NCI-H748 treated with DMSO at 0.1 percent for 48 hours (cell line): ENCODE results near the gene NUB1.

Experiments used
- DNase-seq: peaks from one replicate; lab custom pipeline; 2025; lab: John Stamatoyannopoulos, UW

NUB1 gene

DNA sequence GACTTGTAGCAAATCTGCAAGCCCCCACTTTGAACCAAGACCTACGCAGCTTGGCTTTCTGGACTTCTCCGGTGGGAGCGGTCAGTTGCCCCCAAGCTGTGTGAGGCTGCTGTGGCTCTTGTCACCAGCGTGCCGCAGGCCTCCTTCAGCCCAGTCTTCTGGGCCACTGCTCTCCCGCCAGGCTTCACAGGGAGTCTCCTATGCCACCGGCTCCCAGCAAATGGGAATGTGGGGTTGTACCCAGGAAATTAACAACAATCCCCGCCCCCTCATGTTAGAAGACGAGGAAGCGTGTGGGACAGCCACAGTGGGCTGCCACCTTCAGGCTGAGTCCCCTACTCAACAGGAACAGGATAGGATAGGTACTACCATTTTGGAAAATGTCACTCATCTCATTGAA is 64.0 kb downstream of the NUB1 start:
- DNase-seq, result no peak

DNA sequence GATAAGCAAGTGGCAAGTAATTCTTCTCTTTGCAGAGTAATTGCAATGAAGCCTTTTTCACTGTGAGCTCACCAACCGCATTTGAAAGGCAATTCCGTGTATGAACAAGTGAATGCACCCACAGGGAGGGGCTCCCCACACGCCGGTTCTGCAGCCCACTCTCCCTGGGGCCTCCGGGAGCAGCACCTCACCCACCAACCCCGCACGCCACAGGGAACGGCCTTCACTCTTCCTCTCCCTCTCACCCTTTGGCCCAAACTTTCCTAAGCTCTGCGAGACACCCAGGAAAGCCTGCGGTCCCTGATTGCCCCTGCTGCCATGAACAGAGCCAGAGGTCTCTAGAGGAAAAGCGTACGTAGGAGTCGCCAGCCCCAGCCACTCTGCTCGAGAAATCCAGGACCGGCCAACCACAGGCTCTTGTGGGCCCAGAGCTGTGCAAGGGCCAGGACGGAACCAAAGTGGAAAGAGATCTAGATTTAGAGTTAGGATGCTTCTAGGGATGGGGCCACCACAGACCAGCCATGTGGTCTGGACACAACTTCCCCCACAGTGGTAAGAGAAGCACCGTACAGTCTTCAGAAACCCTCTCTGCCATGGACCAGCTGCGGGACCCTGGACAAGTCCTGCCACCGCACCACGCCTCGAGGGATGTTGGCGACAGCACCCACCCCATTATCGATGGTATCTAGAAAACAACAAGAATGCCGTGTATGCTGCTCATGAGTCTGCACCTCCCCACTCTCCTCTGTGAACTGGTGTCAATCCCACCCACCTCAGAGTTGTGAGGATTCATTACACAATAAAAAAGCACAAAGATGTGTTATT is 64.7 kb downstream of the NUB1 start:
- no peak for DNase-seq

DNA sequence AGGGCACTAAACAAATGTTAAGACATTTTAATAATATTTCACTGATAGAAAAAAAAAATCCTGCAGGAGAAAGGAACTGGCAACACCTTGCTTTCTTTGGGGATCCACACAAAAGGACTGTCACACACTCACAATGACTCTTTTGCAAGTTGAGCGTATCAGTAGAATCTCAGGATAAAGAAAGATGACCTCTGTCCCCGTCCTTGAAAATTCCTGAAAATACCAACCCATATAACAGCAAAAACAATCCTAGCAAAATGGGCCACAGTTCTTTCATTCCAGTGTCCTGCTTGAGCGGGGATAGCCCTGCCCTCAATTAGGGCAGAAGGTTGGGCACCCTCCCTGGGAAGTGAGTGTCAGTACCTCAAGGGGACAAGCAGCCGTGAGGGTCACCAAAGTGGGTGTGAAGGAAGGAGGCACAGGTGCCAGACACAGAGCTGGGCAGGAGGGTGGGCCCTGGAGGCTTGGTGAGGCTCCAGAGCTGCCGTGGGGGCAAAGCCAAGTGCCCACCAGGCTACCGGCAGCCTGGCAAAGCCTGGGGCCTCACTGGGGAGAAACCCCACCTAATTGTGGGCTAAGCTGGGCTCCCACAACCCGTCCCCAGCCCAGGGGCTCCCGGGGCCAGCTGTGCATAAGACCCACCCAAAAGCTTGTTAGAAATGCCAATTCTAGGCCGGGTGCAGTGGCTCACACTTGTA is 65.4 kb downstream of the NUB1 start:
- no peak for DNase-seq

DNA sequence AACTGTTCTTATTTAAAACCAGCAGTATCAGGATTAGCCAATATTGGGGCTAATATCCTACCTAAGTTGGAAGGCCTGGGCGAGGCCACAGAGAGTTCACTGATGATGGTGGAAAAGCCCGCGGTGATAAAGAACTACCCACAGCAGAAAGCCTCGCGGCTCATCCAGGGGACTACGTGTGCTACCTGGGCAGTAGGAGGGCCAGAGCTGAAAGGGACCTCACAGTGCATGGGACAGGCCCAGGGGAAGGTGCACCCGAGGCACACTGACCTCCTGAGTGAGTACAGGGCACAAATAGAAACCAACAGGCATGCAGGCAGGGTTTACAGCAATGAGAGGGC is 66.9 kb downstream of the NUB1 start:
- DNase-seq, result no peak

DNA sequence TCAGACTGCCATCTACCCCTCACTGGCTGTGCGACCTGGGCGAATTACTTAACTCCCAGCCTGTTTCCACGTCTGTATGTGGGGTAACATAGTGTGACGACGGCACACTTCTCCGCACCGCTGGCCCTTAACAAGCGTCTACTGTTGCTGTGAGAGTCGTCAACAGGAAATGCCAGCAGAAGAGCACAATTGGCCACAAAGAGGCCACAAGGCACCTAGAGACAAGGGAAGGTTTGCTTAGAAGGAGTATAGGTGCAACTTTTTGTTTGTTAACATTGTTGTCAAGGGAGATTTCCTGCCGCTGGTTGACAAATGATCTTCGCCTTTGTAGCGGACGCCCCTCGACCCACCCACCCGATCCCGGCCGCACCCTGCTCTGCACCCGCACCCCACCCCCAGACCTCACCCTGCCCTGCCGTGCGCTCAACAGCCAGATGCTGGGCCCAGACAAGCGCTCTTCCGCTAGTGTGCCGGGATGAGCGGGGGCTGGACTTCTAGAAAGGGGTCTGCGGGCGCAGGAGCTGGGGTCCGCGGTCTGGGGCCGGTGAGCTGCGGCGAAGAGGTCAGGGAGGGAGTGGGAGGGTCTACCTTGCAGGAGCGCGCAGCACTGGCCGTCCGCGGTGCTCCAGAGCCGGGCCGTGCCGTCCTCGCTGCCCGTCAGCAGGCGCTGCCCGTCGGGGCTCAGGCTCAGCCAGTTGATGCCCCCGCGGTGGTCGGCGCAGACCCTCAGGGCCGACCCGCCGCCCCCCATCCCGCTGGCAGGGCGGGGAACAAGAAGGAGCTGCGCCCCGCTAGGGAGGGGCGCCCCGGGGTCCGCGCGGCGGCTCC is 67.4 kb downstream of the NUB1 start:
- DNase-seq, result no peak

DNA sequence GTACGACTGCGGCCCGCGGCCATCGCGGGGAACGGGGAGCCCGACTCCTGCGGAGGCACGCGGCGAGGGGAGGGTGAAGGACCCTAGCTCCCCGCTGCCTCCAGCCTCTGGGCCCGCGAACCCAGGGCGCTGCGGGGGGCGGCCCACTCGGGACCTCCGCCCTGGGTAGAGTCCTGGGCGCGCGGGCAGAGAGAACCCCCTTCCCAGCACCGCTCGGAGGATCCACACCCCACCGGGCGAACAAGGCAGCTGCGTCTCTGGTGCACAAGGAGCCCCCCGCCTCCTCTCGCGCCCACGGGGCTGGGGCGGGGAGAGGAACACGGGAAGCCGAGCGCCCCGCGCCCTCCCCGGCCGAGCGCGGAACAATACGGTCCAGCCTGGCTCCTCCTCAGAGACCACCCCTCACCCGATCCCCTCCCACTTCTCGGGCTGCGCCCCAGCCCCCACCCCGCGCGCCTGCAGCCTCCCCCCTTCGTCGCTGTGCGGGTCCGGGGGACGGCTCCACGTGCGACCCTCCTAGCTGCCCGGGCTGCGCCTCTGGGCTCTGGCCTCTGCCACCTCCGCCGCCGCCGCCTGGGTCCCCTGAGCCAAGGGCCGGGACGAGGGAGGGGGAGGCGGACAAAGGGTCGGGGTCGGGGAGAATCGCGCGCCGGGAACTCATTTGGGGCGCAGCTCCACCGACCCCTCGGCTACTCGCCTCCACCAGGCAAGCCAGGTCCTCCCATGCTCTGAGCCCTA is 68.2 kb downstream of the NUB1 start, which contains the start of gene WDR86:
Gene WDR86 (minus strand): TSS at position 372 of the 738 bp plus-strand sequence. CDS start 449 bp downstream, outside the sequence.
- no peak for DNase-seq

DNA sequence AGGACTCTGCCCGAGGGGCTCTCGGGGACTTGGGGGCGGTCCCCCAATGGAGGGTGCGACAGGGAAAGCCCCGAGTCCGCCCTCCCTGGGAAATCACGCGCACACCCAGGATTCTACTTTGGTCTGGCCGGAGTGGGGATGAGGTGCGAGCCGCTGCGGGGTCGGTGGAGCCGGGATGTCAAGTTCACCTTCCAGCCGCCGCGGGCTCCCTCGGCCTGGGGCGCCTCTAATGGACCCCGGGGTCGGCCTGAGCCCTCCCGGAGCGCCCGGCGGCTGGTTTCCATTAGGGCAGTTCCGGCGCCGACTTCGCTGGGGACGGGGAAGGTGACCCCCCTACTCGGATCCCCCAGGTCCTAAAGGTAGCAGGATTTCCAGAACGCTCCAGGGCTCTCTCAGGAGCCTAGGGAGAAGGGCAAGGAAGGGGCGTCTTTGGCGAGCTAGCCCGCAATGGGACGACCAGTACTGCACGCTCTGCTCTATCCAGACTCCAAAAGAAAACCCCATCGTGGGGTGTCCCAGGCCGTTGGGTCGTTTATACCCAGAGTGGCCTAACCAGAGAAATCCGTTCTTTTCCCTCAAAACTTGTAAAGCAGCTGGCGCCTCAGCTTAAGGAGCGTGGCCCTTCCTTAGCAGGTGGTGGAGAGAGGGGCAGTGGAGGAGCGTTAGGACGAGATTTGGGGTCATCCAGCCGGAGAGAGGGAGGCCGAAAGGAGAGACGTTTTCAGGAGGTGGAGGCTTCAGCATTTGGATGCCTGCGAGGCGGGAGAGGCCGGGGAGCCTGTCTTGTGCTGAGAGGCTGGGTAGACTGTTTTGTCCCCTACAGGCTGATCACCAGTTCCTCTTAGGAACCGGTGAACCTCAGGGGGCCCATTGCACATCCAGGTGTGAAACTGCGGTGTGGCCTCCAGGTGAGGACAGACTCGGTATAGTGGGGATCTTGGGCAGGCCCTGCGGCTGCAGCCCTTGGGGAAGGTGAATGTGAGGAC is 69.1 kb downstream of the NUB1 start:
- DNase-seq, result no peak

DNA sequence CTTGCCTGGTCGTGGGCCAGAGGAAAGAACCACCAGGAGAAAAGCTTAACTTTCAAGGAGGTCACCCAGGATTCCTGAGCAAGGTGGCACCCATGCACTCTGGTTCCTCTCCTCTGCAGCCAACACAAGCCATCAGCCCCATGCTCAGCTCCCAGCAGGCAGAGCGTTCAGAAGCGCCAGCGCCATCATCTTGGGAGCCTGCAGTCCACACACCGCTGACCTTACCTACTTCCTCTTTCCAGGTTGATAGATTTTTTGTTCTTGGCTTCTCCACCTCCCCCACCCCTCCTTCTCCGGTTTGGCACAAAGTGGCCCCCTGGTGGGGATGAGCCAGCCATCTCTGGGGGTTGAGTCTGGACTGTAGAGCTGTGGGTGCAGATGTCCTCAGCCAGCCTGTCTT is 69.9 kb downstream of the NUB1 start:
- no peak for DNase-seq

DNA sequence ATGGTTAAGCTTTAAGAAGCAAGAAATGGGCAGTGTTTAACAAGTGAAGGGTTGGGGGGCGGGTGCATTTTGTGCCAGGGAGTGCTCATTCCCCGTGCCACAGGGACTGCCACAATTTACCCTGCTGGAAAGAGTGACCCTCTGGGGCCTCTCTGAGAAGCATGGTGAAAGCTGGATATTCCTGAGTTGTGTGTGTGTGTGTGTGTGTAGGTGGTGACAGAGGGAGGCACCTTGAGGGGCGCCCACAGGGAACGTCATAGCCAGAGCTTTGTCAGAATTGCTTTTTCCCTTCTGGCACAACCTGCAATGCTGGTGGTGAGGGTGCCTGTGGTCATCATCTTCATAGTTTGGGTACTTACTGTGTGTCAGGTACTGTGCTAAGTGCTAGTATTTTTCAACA is 70.7 kb downstream of the NUB1 start:
- no peak for DNase-seq

DNA sequence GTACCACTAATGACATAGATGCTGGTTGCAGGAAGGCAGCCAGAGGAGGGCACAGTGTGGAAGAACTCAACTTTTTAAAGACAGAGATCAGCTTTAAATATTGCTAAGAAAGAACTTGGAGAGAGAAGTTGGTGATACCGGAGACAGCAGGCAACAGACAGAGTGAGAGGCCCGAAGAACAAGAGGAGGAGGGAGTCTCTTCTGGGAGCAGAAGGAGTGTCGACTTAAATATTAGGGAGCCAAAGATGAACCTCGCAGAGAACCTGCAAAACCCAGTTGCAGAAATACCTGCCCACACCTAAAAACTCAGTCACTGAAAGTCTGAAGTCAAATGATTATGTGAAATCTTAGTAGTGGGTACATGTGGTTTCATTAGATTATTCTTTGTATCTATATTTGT is 71.6 kb downstream of the NUB1 start:
- no peak for DNase-seq

DNA sequence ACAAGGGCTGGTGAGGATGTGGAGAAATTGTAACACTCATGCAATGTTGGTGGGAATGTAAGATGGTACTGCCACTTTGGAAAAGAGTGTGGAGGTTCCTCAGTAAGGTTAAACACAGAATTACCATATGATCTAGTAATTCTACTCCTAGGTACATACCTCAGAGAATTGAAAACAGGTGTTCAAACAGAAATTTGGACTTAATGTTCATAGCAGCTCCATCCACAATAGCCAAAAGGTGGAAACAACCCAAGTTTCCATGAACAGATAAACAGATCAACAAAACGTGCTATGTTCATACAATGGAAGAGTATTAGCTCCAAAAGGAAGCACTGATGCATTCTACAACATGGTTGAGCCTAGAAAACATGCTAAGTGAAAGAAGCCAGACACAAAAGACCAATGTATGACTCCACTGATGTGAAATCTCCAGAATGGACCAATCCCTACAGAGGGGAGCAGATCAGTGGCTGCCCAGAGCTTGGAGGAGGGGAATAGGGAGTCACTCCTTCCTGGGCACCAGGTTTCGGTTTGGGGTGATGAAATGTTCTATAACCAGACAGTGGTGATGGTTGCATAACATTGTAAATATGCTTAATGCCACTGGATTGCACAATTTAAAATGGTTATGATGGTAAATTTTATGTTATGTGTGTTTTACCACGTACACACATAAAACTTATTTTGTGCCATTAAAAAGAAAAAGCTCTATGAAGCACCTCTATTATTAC is 73.9 kb downstream of the NUB1 start:
- no peak for DNase-seq

DNA sequence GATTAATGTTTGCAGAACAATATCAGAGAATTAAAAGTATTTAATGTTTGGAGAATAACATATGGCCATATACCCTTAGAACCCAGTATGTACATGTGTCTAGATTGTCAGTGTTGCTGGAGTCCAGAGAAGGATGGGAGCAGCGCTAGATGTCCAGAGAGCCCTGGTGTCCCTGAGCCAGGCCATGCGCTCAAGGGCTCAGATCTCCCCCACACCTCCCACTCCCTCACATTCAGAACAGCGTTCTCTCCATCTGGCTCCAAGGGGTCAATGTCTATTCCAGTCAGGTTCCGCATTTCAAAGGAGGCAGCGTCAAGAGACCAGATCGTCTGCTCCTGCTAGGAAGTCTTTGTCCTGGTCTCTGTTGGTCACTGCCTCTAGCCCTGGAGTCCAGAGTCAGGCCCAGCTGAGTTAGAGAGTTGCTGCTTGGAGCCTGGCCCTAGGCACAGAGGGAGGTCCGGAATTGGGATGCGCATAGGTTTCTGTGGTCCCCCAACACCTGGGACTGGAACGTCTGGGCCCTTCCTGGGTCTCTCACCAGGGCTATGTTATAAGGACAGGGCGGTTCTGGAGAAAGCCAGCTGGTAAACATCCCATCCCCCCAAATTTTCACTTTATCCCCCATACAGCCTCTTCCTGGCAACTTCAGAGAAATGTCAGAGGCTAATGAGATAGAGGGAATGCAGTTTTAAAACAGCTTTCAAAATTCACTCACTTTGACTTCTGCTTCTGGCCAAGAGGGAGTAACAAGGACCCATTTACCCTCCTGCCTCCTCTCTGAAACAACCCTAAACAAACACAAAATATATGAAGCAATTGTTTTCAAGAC is 74.7 kb downstream of the NUB1 start:
- DNase-seq, result no peak

DNA sequence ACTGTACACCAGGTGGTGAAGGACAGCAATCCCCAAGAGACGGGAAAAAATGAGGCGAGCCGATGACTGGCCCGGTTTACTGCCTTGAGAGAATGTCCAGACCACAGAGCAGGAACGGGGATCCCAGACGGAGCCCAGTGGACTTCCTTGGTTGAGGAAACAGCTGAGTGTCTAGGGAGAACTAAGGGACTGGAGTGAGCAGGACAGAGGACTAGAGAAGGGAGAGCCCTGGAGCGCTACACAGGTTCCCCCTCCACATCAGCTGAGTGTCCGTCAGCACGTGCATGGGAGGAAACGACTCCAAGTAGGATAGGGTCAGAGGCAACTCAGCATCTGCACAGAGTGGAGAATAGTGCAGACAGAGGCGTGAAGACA is 75.3 kb downstream of the NUB1 start:
- DNase-seq, result no peak

DNA sequence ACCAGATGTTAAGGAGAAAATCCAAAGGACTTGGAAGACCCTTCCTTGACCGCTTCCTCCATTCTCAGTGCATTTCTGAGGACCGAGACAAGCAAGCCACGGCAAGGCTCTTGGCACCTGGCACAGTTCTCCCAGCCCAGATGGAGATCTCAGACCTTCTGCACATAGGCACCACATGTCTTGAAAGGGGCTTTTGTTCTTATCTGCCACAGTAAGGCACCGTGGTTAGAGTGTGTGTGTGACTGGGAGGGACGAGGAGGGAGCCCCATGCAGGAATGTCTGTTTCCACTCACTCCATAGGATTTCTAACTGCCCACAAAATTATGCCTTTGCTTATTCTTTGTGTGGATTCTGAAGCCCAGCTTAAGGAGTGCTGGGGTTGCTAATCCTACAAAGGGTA is 78.5 kb downstream of the NUB1 start:
- DNase-seq, result no peak

DNA sequence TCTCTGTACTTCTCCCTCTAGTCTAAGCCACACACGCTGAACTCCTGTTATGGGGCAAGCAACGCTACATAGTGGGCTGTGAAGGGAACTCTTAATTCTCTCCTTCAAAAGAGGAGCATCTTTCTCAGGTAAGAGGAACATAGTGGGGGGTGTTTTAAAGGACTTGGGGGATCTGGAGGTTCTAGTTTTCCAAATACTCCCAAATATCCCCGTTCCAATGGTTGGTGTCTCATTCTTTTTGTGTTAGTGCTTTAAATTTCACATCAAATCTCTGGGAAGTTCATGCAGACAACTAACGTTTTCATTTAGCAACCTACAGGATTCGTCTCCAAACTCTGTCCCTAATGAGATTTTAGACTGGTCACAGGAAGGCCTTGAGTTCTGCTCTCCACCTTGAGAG is 80.6 kb downstream of the NUB1 start:
- no peak for DNase-seq

DNA sequence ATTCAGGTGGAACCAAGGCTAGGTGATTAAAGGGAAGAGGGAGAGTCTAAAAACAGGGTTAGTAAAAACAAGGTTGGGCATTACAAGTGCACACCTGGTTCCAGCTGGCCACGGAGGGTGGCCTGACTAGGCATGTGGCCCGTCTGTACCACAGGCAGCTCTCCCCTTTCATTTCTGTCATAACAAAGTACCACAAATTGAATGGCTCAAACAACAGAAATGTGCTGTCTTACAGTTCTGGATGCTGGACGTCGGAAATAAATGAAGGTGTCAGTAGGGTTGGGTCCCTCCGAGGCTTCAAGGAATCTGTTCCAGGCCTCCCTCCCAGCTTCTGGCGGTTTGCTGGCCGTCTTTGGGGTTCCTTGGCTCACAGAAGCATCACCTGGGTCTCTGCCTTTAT is 81.6 kb downstream of the NUB1 start:
- DNase-seq, result no peak

DNA sequence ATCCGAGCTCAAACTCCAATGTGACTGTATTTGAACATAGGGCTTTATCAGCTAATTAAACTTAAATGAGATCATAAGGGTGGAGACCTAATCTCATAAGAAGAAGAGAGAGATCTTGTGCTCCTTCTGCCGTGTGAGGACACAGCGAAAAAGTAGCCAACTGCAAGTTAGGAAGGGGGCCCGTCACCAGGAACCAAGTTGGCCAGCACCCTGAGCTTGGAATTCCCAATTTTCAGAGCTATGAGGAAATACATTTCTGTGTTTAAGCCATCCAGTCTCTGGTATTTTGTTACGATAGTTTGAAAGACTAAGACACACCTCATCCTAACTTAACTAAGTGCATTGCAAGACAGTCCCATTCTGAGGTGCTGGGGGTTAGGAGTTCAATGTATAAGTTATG is 82.3 kb downstream of the NUB1 start:
- DNase-seq, result no peak

DNA sequence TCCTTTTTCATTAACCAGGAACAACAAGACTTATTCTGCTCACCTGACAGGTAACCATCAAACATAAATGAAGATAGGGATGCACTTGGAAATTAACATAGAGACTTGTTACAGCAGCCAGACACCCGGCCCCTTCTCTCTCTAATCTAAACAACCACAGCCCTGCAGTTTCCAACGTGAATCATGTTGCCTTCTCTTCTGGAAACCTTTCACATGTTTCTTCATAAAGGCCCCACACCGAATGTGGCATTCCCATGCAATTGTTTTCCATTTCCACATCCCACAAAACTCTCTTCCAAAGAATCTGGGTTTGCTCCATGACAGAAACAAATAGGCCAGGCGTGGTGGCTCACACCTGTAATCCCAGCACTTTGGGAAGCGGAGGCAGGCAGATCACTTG is 83.2 kb downstream of the NUB1 start:
- DNase-seq, result no peak

DNA sequence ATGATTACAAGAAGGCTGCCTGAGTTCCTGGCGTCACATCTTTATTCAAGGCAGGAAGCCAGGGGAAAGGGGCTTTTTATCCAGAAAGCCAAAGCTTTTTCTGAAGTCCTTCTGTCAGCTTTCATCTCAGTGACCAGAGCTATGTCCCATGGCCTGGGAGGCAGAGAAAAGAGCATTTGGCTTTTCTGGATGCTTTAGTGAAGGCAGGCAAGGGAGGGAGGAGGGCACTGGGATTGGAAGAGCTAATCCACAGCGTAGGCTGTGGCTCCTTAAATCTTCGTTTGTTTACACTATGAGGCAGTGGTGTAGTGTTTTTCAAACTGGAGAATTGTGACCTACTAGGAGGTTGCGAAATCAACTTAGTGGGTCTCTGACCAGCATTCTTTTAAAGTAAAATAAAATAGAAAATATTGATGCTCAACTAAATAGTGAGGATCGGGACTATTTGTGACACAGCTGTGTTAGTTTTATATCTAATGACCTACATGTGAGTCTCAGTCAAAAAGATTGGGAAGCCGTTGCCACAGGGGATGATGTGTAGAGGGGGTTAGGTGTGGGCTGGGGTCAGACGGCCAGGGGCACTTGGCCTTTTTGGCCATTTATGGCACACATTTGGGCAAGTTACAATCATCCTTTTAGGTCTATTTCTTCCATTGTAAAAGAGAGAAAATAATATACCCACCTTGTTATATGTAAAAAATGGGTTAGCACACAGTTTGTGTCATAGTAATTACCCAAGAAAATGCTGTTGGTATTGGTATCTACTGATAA is 84.2 kb downstream of the NUB1 start:
- no peak for DNase-seq
